Stimulated activated CD4-positive, alpha-beta T cell treated with anti-CD3 and anti-CD28 coated beads, Interleukin-1b, Interleukin-23, amount 100 ng/mL, for 1 hour (primary cell): ENCODE measurements around the gene HOMER2.
"Not testable (repeated sequence)": the region's sequence is repeated elsewhere in the genome, so short reads cannot be mapped to it uniquely, and the experiment has no call there.

Experiments used
- DNase-seq, 2 donors: peaks; one replicate each; pipeline ENCODE4 v3.0.0-alpha.2; 2020; ENCODE audit warnings: low read depth in 2 of 2

HOMER2 gene

GRCh38 chr15:82964890-82965289 lies 12.4 kb upstream of the HOMER2 start:
- no peak for DNase-seq

- no peak for DNase-seq
Observed at GRCh38 chr15:82963471-82964341, 11.2 kb upstream of the HOMER2 start.

DNA sequence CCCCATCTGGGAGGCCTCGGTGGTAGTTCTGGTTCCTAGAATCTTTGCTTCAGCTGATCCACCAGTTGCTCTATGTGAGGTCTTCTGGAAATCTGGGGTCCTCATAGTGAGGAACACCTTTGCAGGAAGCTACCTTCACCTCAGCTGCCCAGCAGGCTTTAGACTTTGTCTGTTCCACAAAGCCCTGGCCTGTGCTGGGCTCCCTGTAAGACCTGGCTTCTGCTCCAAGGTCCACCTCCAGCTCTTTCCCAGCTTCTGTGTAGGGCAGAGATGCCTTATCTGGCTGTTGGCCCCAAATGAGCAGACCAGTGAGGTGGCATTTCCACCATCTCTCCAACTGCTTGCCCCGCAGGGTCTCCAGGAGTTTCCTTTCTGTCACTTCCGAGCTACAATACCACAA lies 8.2 kb upstream of the HOMER2 start:
- no peak for DNase-seq

DNA sequence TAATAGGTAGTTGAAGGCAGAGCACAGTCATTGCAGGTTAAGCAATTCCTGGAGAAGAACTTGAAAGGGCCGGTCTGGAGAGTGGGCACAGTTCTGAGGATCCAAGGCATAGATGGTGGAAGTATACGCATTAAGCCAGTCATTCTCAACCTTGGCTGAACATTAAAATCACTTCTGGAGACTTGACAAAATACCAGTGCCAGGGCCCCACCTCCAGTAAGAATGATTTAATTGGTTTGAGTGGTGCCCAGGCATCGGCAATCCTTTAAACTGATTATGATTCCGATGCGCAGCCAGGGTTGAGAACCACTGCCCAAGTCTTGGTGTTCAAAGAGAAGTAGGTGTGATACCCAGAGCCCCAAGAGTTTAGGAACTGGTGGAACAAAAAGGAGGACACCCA lies 6.9 kb upstream of the HOMER2 start:
- no peak for DNase-seq

GRCh38 chr15:82958638-82959037 lies 6.1 kb upstream of the HOMER2 start:
- no peak for DNase-seq

DNA sequence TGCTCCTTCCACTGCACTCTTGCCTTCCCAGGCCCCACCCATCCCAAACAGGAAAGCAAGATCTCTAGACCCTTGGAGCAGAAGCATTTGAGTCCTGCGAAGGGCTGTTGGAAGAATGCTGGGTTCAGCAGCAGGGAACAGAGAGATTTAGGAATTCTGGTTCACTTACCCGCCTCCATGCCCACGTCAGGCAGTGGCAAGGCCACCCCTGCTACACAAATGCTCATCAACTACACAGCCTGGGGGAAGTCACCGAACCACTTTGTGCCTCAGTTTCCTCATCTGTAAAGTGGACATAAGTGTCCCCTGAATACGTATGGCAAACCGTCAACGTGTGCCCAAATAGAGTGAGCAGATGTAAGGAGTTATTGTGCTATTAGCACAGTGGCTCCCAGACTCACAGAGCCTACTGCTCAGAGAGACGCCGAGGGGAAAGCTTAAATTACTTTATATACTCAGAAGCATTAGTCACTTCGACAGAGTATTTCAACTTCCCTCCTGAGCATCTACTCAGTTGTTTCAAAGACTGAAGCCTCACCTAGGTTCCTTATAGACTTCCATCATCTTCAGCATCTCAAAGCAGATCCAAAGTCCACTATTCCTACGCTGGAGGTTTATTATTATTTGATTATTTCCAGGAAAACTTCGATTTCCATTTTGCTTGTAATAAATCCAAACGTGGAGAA lies 905 bp downstream of the HOMER2 start:
- DNase-seq: no peak

DNA sequence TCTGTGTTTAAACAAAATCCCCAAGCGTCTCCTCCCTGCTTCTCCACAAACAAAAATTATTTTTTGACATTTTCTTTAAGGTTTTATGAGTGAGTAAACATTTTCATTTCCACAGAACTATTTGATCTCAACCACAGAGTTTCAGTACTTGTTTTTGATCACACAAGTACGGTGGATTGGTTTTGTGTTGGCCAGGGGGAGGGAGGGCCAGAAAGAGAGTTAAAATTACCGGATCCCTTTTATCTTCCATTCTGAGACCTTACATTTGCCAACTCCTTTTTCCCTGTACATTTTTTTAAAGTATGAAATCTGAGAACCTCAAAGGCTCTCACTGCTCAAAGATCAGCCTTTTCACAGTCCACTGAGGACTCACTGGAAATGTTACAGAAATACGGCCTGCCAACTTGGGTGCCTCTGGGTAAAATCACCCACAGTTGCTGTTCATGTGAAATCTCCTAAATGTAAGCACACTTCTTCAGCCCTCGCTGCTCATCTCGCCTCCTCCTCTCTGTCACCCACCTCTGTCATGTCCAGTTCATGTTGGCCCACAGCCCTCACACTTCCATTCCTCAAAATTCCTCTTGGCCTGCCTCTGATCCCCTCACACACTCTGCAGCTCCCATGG lies 1.7 kb downstream of the HOMER2 start:
- DNase-seq: no peak

- no peak for DNase-seq
Observed at GRCh38 chr15:82950295-82950694, 2.2 kb downstream of the HOMER2 start.

GRCh38 chr15:82946155-82946701 lies 6.3 kb downstream of the HOMER2 start:
- DNase-seq: no peak

DNA sequence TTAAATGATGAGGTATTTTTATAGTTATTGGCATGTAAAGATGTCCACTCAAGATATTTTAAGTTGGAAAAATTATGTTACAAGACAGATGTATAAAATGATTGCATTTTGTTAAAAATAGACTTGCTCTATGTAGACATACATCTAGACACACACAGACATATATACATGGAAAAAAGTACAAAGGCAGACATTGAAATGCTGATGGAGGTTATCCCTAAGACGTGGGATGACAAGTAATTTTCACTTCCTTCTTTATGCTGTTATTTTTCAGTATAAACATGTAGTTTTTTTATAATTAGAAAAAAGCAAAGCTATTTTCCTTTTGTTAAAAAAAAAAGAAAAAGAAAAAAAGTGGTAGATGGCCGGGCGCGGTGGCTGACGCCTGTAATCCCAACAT lies 7.2 kb downstream of the HOMER2 start:
- no peak for DNase-seq

- DNase-seq: no peak
Observed at GRCh38 chr15:82944821-82945220, 7.7 kb downstream of the HOMER2 start.

DNA sequence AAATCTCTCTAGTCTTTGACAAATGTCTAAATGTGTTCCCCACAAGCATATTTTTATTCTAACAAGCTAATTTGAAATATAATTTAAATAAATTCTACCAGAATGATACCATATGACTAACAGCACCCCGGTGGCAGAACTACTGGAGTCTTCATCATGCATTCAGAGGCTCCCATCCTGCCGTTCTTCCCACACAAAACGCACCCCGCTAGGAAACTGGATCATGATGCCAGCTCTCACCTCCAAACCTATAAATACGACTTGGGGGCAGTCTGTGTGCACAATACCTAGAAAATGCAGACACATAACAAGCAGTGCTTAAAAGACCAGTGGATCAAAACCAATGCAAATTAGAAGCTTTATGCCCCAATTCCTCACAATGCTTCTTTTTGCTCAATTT lies 8.5 kb downstream of the HOMER2 start:
- DNase-seq: no peak

DNA sequence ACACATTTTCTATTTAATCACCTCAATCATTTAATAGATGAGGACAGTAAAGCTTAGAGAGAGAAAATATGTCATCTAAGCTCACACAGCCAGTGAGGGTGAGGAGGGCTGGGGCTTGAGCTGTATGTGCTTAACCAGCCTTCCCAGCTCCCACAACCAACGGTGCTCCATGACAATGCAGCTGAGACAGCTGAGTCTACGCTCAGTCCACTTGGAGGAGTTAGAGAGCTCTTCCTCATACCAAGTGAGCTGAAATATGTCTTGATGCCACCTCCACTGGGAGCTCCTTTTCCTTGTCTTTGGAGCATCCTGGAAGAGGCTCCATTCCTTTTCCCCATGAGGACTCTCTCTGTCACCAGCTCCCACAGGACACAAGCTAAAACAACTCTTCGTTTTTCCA lies 9.3 kb downstream of the HOMER2 start:
- no peak for DNase-seq

GRCh38 chr15:82942691-82943090 lies 9.8 kb downstream of the HOMER2 start:
- DNase-seq: no peak

- not testable (repeated sequence) for DNase-seq
Observed at GRCh38 chr15:82939678-82940077, 12.8 kb downstream of the HOMER2 start.

- DNase-seq: no peak
Observed at GRCh38 chr15:82937712-82938058, 14.8 kb downstream of the HOMER2 start.

DNA sequence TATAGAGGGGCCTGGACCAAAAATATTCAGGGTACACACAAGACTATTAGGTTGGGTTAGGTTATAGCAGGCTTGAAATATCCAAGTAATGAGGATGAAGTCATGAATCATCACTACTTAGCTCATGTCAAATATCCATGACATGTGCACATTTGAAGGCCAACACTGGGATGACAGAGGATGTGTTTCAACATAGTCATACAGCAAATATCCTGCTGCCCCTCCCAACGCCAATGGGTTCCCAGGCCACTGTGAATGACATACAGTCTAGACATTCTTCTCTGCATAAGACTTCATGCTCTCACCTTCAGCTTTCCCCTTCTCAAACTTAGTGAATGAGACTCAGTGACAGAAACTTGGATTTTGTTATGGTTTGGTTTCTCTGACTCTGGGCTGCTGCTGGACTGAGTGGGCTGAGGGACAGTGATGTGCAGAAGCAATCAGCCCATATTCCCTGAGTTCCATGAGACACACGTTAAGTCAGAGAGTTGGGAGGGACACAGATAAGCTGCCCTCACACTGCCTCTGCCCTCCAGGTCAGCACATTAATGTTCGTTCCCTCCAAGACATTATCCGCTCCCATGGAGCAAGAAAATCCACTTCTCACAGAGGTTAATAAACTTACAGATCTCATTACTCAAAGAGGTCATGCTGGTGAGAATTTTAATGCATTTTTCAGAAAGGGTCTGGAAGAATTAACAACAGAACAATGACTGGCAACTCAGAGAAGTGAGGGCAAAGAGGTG lies 15.4 kb downstream of the HOMER2 start:
- no peak for DNase-seq

- DNase-seq: no peak
Observed at GRCh38 chr15:82935382-82935781, 17.1 kb downstream of the HOMER2 start.

DNA sequence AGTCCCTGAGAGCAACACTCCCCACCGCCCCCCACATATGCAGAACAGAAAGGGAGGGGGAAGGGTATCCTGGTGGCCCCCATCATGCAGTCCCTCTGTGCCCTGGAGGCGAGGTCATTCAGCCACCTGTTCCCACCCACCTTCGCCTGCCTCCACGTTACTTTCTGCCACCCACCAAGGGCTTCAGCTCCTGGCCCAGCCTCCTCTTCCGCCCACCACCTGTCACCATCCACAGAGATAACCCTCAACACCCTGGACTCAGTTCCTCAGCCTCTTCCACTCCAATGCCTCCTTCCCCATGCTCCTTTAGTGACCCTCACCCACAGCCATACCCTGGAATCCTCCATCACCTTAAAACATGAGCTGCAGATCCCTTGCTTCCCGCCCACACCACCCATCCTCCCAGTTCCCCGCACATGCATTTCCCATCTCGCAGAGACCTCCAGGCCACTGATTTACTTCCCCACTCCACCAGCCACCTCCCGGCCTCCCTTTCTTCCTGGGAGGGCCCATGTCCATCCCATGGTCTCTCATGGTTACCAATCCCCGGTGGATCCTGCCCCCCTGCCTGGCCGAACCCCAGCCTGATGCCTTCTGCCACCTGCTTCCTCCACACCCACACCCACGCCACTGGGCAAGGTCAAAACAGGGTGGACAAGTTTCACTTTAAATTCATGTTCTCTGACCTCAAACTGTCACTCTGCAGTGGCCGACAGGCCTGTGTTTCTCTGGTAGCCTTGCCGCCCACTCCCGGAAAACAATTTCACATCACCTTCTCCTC lies 18.2 kb downstream of the HOMER2 start:
- DNase-seq: no peak

DNA sequence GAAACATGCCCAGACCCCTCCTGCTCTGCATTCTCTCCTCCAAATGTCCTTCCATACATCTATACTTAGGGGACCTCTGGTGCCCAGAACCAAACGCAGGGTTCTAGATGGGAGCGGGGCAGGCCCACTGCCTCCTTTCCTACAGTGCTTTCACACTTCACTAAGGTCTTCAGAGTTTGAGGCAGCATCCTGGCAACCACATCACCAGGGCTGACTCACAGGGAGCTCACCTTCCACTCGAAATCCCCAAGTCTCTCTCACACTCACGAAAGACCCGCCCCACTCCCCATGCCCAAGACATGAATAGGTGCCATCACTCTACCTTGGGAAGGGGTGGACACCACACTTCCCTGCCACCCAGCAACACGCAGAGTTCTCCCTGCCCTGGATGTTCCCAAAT lies 18.9 kb downstream of the HOMER2 start:
- no peak for DNase-seq

DNA sequence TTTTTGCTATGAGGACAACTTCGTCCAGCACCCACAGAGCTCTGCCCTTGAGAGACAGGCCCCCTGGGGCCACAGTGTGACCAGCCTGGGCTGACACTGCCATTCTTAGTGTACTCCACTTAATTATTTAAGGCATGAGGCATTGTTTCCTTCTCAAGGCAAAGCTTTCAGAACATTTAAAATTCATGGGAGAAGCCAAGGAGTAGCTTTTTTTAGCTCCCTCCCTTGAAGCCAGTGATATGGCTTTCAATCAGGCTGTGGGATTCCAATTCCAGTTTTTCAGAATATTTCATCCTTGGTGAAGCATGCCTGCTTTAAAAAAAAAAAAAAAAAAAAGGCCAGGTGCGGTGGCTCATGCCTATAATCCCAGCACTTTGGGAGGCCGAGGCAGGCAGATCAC lies 21.3 kb downstream of the HOMER2 start:
- DNase-seq: no peak
